Uterus (tissue), 2 donors: ENCODE data around the gene ARHGAP12.

Source experiments
- CTCF ChIP-seq, 4 experiments: fragments of 200-600 bp in 2 of 4; fragments of 450-650 bp in 2 of 4; sonication (generic) in 2 of 4; IDR thresholded peaks; one replicate each; pipeline ENCODE4 v1.5.1; 2016 to 2019; ENCODE audit warnings: antibody characterized with exemption in 4 of 4, mild to moderate bottlenecking in 2 of 4, moderate library complexity in 1 of 4
- POLR2A ChIP-seq, 2 donors: fragments of 450-650 bp; IDR thresholded peaks; one replicate each; pipeline ENCODE4 v1.6.1; 2016; ENCODE audit warnings: antibody characterized with exemption in 2 of 2, mild to moderate bottlenecking in 1 of 2, moderate library complexity in 1 of 2

GRCh38 chr10:31896968-31897384 is 31.7 kb downstream of the ARHGAP12 start:
- TF ChIP-seq POLR2A (IDR thresholded peaks at IDR 0.05) (no peak), CTCF (IDR thresholded peaks at IDR 0.05) (no peak)
